Activated CD4-positive, alpha-beta memory T cell treated with anti-CD3 and anti-CD28 coated beads for 36 hours (primary cell): ENCODE measurements around the gene HTR1D. TPM values are rescaled to one million over a fixed set of nuclear protein-coding genes. Genes with fewer than 3 reads are reported as not detected.

Experiments
- CTCF ChIA-PET: fragments of 350-600 bp; sonication (Branson Sonifier 250); formaldehyde crosslinking; loops from one replicate; lab custom pipeline; 2021; ENCODE audit warnings: antibody characterized with exemption, inconsistent platforms; lab: Charles Lee
- POLR2A ChIA-PET: fragments of 350-600 bp; sonication (Branson Sonifier 250); formaldehyde crosslinking; loops from one replicate; lab custom pipeline; 2021; ENCODE audit warnings: antibody characterized with exemption; lab: Charles Lee
- DNase-seq: peaks from one replicate; pipeline ENCODE4 v3.0.0-alpha.2; 2020
- H3K27ac Mint-ChIP-seq: one replicate; pipeline ENCODE4 v1.8.0; 2021; ENCODE audit warnings: mixed read lengths
- H3K27me3 Mint-ChIP-seq: one replicate; pipeline ENCODE4 v1.8.0; 2021; ENCODE audit warnings: mixed read lengths
- H3K36me3 Mint-ChIP-seq: one replicate; pipeline ENCODE4 v1.8.0; 2021; ENCODE audit warnings: mixed read lengths
- H3K4me1 Mint-ChIP-seq: one replicate; pipeline ENCODE4 v1.8.0; 2021; ENCODE audit warnings: low read depth, mixed read lengths
- H3K4me3 Mint-ChIP-seq: one replicate; pipeline ENCODE4 v1.8.0; 2021; ENCODE audit warnings: mild to moderate bottlenecking, mixed read lengths
- H3K9me3 Mint-ChIP-seq: one replicate; pipeline ENCODE4 v1.8.0; 2021; ENCODE audit warnings: mixed read lengths
- intact Hi-C: fragments of 100-400 bp; cut with micrococcal nuclease; formaldehyde crosslinking; loops from one replicate; pipeline ENCODE4 v1.15.1; 2023
- total RNA-seq, 2 experiments: library from RNA; stranded (reverse); gene quantifications; one replicate each; pipeline ENCODE4 v1.2.3, GENCODE V29; 2021

The HTR1D gene
- total RNA-seq, 2 experiments from 2014 or later: not detected

DNA sequence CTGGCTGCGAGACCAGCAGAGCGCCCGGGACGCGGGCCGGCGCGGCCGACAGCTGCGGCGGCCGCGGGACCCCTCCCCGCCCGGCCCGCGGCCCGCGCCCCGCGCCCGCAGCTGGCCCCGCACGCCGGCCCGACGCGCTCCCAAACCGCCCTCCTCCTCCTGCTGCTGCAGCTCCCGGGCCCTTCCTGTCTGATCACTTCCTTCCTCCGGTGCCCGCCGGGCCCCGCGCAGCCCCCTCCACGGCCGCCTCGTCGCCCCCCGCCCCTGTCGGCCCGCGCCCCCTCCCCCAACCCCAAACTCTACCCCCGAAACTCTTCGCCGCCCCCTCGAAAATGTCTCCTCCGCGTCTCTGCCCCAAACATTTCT is 49.2 kb downstream of the HTR1D start:
- H3K27me3 Mint-ChIP-seq: no peaks in the 10 kb centered on the region
- no peaks in the 10 kb centered on the region for H3K36me3 Mint-ChIP-seq
- intact Hi-C loops: loop anchor here (2.0 kb wide), 2 partner anchors 19 to 65 kb away; no protein-coding TSS in a partner anchor
- H3K9me3 Mint-ChIP-seq: no peaks in the 10 kb centered on the region
- ChIA-PET CTCF (interaction anchor here (0.6 to 3.7 kb wide), 11 partner anchors 11 to 71 kb away, joined by 3 to 20 read pairs (median 6); no protein-coding TSS in a partner anchor), POLR2A (interaction anchor here (0.9 to 3.1 kb wide), 8 partner anchors 10 to 176 kb away, joined by 3 to 14 read pairs (median 5); partner anchors contain the start of genes HNRNPR and KDM1A)
- DNase-seq: peak; percentile 49
- peak overlapping the region; percentile 85 for H3K27ac Mint-ChIP-seq
- peak overlapping the region; percentile 96 for H3K4me3 Mint-ChIP-seq
- H3K4me1 Mint-ChIP-seq: peaks cover 27% of the 10 kb centered on the region

- Mint-ChIP-seq H3K4me1 (peaks cover 27% of the 10 kb centered on the region), H3K27me3 (no peaks in the 10 kb centered on the region), H3K27ac (no peak overlapping the region), H3K9me3 (no peaks in the 10 kb centered on the region), H3K4me3 (peak overlapping the region; percentile 96), H3K36me3 (no peaks in the 10 kb centered on the region)
- intact Hi-C loops: loop anchor here (2.0 kb wide), 2 partner anchors 19 to 65 kb away; no protein-coding TSS in a partner anchor
- POLR2A ChIA-PET: interaction anchor here (0.9 to 3.1 kb wide), 9 partner anchors 11 to 177 kb away, joined by 3 to 14 read pairs (median 4); partner anchors contain the start of genes HNRNPR and KDM1A
- DNase-seq: peak; percentile 44
- CTCF ChIA-PET: interaction anchor here (0.6 to 3.7 kb wide), 9 partner anchors 12 to 70 kb away, joined by 3 to 18 read pairs (median 4); no protein-coding TSS in a partner anchor
These were observed 49.8 kb downstream of the HTR1D start for GRCh38 chr1:23167353-23168078.

- Mint-ChIP-seq H3K27me3 (no peaks in the 10 kb centered on the region), H3K9me3 (no peaks in the 10 kb centered on the region), H3K36me3 (no peaks in the 10 kb centered on the region), H3K4me3 (peak overlapping the region; percentile 78), H3K27ac (no peak overlapping the region), H3K4me1 (peaks cover 27% of the 10 kb centered on the region)
- intact Hi-C loops: no loop called here
- no peak for DNase-seq
- CTCF ChIA-PET: interaction anchor here (1.1 to 3.7 kb wide), 6 partner anchors 18 to 68 kb away, joined by 4 to 18 read pairs (median 6); no protein-coding TSS in a partner anchor
- POLR2A ChIA-PET: interaction anchor here (1.0 to 3.1 kb wide), 6 partner anchors 11 to 148 kb away, joined by 3 to 14 read pairs (median 4); partner anchors contain the start of gene KDM1A
These were observed 50.4 kb downstream of the HTR1D start for GRCh38 chr1:23166854-23167253.

- Mint-ChIP-seq H3K27ac (no peak overlapping the region), H3K4me1 (peaks cover 22% of the 10 kb centered on the region), H3K27me3 (no peaks in the 10 kb centered on the region), H3K36me3 (no peaks in the 10 kb centered on the region), H3K9me3 (no peaks in the 10 kb centered on the region), H3K4me3 (no peak overlapping the region)
- intact Hi-C loops: no loop called here
- DNase-seq: no peak
- POLR2A ChIA-PET: no interaction called here
- CTCF ChIA-PET: interaction anchor here (1.5 to 1.9 kb wide), 2 partner anchors 21 to 64 kb away, joined by 5 to 7 read pairs; no protein-coding TSS in a partner anchor
These were observed 53.9 kb downstream of the HTR1D start for GRCh38 chr1:23163395-23163794.

DNA sequence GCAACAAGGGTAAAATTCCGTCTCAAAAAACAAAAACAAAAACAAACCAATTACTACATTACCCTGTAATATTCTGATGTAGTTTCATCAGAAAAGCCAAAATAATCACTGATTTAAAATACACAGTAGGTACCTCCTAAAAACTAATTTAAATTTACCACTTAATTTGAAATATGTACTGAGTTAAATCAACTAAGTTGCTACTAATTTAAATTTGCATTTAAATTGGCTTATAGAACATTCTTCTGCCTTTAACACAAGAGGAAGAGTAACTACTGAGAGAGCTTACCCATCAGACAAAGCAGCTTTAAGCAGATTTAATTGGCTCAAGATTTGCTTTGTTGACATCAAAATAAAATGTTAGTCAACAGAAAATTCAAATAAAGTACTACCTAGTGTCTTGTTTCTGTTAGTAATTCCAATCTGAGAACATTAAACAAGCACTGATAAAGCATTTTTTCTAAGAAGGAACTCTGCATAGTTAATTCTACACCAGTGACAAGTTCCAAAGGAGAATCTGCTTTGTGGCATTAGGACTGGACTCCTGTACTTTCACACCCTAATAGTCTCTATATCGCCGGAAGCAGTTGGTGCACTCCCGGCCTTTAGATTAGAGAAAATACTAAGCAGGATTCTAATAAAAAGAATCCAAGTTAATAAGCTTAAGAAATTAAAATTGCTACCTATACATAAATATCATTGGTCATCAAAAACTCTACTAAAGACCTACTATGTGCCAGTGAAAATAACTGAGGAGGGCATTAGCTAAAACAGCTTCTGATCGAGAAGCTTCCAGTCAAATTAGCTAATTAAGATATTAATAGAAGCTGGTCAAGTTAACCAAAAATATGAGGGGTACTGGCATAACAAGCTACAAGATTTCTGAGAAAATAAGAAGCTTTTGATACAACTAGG is 57.1 kb downstream of the HTR1D start:
- Mint-ChIP-seq H3K9me3 (no peaks in the 10 kb centered on the region), H3K27ac (no peak overlapping the region), H3K4me3 (no peak overlapping the region), H3K27me3 (no peaks in the 10 kb centered on the region), H3K4me1 (peaks cover 14% of the 10 kb centered on the region), H3K36me3 (no peaks in the 10 kb centered on the region)
- ChIA-PET CTCF (interaction anchor here (0.6 to 2.7 kb wide), 3 partner anchors 24 to 59 kb away, joined by 3 to 25 read pairs (median 5); no protein-coding TSS in a partner anchor), POLR2A (no interaction called here)
- no peak for DNase-seq
- intact Hi-C loops: no loop called here

GRCh38 chr1:23156940-23157339 is 60.4 kb downstream of the HTR1D start:
- ChIA-PET POLR2A (no interaction called here), CTCF (no interaction called here)
- peaks cover 10% of the 10 kb centered on the region for H3K4me1 Mint-ChIP-seq
- H3K4me3 Mint-ChIP-seq: no peak overlapping the region
- H3K9me3 Mint-ChIP-seq: no peaks in the 10 kb centered on the region
- H3K27me3 Mint-ChIP-seq: no peaks in the 10 kb centered on the region
- DNase-seq: no peak
- no peak overlapping the region for H3K27ac Mint-ChIP-seq
- intact Hi-C loops: no loop called here
- peaks cover 4% of the 10 kb centered on the region for H3K36me3 Mint-ChIP-seq

DNA sequence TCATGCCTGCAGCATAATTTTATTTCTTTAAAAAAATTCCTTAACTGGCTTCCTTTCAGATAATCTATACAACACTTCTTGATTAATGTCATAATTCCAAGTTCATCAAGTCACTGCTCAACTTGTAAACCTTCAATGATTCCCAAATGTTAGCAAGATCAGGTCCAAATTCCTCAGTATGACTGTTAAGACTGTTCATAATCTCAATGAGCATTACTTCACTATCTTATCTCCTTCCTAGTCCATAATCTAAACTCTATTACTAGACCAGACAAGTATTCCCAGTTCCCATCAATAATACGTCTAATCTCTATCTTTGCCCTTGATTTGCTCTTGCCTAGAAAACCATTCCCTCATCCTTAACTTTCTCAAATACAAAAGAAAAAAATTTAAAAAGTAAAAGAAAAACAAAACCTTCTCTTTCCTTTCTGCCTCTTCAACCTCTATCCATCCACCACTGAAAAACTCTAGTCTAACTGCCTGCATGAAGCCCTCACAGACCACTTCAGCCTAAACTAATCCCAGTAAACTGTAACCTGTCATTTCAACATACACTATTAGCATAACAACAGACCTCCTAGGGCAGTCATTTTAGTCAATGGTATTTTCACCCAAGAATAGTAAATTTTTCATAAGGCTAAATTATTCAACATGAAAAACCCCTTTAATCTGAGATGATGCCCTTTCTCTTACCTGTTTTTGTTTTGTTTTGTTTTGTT is 64.2 kb downstream of the HTR1D start:
- Mint-ChIP-seq H3K9me3 (no peaks in the 10 kb centered on the region), H3K4me1 (peaks cover 22% of the 10 kb centered on the region), H3K27me3 (no peaks in the 10 kb centered on the region), H3K4me3 (no peak overlapping the region), H3K27ac (no peak overlapping the region), H3K36me3 (peaks cover 4% of the 10 kb centered on the region)
- POLR2A ChIA-PET: no interaction called here
- no peak for DNase-seq
- intact Hi-C loops: no loop called here
- CTCF ChIA-PET: interaction anchor here (1.8 kb wide), 1 partner anchor 32 kb away, joined by 9 read pairs; no protein-coding TSS in a partner anchor

- peaks cover 25% of the 10 kb centered on the region for H3K4me1 Mint-ChIP-seq
- H3K9me3 Mint-ChIP-seq: no peaks in the 10 kb centered on the region
- DNase-seq: no peak
- H3K4me3 Mint-ChIP-seq: no peak overlapping the region
- H3K27me3 Mint-ChIP-seq: no peaks in the 10 kb centered on the region
- CTCF ChIA-PET: interaction anchor here (1.0 to 1.3 kb wide), 3 partner anchors 10 to 34 kb away, joined by 3 read pairs; no protein-coding TSS in a partner anchor
- no peak overlapping the region for H3K27ac Mint-ChIP-seq
- H3K36me3 Mint-ChIP-seq: peaks cover 4% of the 10 kb centered on the region
- intact Hi-C loops: no loop called here
- POLR2A ChIA-PET: no interaction called here
These were observed 66.6 kb downstream of the HTR1D start for GRCh38 chr1:23150742-23151141.

GRCh38 chr1:23150125-23150524 is 67.2 kb downstream of the HTR1D start:
- no peak for DNase-seq
- no peak overlapping the region for H3K4me3 Mint-ChIP-seq
- H3K36me3 Mint-ChIP-seq: peaks cover 4% of the 10 kb centered on the region
- no peak overlapping the region for H3K27ac Mint-ChIP-seq
- H3K27me3 Mint-ChIP-seq: no peaks in the 10 kb centered on the region
- peaks cover 21% of the 10 kb centered on the region for H3K4me1 Mint-ChIP-seq
- intact Hi-C loops: no loop called here
- ChIA-PET CTCF (interaction anchor here (1.2 kb wide), 1 partner anchor 35 kb away, joined by 3 read pairs; no protein-coding TSS in a partner anchor), POLR2A (no interaction called here)
- no peaks in the 10 kb centered on the region for H3K9me3 Mint-ChIP-seq

DNA sequence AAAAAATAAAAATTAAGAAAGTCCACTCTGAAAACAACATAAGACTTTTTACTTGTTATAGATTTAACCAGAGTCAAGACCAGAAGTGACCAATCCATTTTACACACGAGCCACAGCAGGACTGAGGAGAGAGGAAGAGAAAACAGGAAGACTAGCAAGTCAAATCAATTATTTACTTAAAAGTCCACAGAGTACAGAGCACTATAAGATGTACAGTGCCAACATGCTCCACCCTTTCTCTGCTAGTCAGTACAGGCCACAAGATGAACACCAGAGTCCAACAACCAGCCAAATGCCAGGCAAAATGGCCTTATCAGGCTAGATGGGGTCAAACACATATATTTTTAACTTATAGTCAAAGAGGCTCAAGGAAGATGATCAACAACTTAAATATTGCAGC is 68.2 kb downstream of the HTR1D start:
- POLR2A ChIA-PET: no interaction called here
- Mint-ChIP-seq H3K27ac (no peak overlapping the region), H3K4me1 (peaks cover 19% of the 10 kb centered on the region), H3K27me3 (no peaks in the 10 kb centered on the region), H3K9me3 (no peaks in the 10 kb centered on the region), H3K4me3 (no peak overlapping the region), H3K36me3 (peaks cover 2% of the 10 kb centered on the region)
- no peak for DNase-seq
- intact Hi-C loops: loop anchor here (2.0 kb wide), 3 partner anchors 16 to 38 kb away; partner anchors contain the start of gene LUZP1
- CTCF ChIA-PET: no interaction called here

DNA sequence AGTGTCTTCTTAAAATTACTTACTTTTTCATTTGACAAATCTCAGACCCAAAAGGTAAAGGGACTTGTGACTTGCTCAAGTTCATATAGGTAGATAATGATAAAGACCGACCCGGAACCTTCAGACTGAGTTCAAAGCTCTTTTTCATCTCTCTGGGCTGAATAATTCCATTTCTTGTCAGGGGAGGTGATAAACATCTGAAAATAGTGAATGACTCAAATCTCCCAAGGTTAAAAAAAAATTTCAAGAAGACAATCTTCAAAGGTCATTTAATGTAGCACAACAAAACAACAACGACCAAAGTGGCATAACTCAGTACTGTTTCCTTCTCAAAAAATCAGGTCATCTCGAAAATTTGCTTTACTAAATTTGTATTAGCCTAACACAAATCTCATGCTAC is 69.2 kb downstream of the HTR1D start:
- intact Hi-C loops: loop anchor here (2.0 kb wide), 3 partner anchors 15 to 37 kb away; partner anchors contain the start of gene LUZP1
- POLR2A ChIA-PET: interaction anchor here (1.1 kb wide), 1 partner anchor 129 kb away, joined by 3 read pairs; no protein-coding TSS in a partner anchor

More for the DNA sequence above, 69.2 kb downstream of the HTR1D start:
- no peak for DNase-seq
- Mint-ChIP-seq H3K27me3 (no peaks in the 10 kb centered on the region), H3K4me1 (peaks cover 19% of the 10 kb centered on the region), H3K9me3 (no peaks in the 10 kb centered on the region), H3K27ac (peak overlapping the region; percentile 33), H3K4me3 (peak overlapping the region; percentile 28), H3K36me3 (no peaks in the 10 kb centered on the region)
- CTCF ChIA-PET: interaction anchor here (1.3 to 2.2 kb wide), 4 partner anchors 36 to 49 kb away, joined by 5 to 10 read pairs (median 6); no protein-coding TSS in a partner anchor
